ENCODE results near the gene THBD.

THBD gene

GRCh38 chr20:23079016-23079351 lies 29.5 kb upstream of the THBD start:
- DNase-seq (ENCODE audit: insufficient read length, low spot score), result no peak
- FAIRE-seq, result no peak
- TF ChIP-seq POLR2A (IDR thresholded peaks at IDR 0.05; ENCODE audit: low read depth, low read length), result no peak

GRCh38 chr20:23078351-23079015 lies 29.0 kb upstream of the THBD start:
- FAIRE-seq, result no peak
- TF ChIP-seq POLR2A (IDR thresholded peaks at IDR 0.05; ENCODE audit: low read depth, low read length), result no peak
- DNase-seq (ENCODE audit: insufficient read length, low spot score), result no peak

GRCh38 chr20:23077277-23077676 lies 27.8 kb upstream of the THBD start:
- no peak for TF ChIP-seq POLR2A (IDR thresholded peaks at IDR 0.05; ENCODE audit: low read depth, low read length)
- FAIRE-seq, result no peak
- DNase-seq (ENCODE audit: insufficient read length, low spot score), result no peak

DNA sequence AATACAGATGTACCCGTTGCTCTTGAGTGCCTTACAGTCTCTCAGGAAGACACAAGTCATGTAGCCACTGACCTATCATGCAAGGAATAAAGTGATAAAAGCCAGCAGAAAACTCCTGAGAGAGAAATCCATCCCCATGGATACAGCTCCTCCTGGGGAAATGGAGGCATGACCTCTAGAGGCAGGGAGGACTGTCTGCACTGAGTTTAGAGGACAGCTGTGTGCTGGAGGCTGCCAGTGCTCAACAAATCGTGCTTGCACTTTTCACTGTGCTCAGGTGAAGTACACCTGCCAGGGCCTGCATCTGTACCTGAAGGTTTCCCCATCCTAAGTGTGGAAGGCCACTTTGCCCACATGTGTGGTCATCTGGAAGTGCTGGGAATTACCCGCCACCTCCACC lies 24.6 kb upstream of the THBD start:
- DNase-seq (ENCODE audit: insufficient read length, low spot score) (no peak), FAIRE-seq (no peak)
- no peak for TF ChIP-seq POLR2A (IDR thresholded peaks at IDR 0.05; ENCODE audit: low read depth, low read length)

- DNase-seq (ENCODE audit: insufficient read length, low spot score) (no peak), FAIRE-seq (no peak)
- TF ChIP-seq POLR2A (IDR thresholded peaks at IDR 0.05; ENCODE audit: low read depth, low read length), result no peak
Measured at GRCh38 chr20:23072892-23073586, 23.6 kb upstream of the THBD start.

- FAIRE-seq (no peak), DNase-seq (ENCODE audit: insufficient read length, low spot score) (no peak)
- TF ChIP-seq POLR2A (IDR thresholded peaks at IDR 0.05; ENCODE audit: low read depth, low read length), result no peak
Measured at GRCh38 chr20:23071996-23072395, 22.5 kb upstream of the THBD start.

GRCh38 chr20:23071398-23071797 lies 21.9 kb upstream of the THBD start:
- FAIRE-seq (no peak), DNase-seq (ENCODE audit: insufficient read length, low spot score) (no peak)
- no peak for TF ChIP-seq POLR2A (IDR thresholded peaks at IDR 0.05; ENCODE audit: low read depth, low read length)

GRCh38 chr20:23069108-23069507 lies 19.6 kb upstream of the THBD start:
- TF ChIP-seq POLR2A (IDR thresholded peaks at IDR 0.05; ENCODE audit: low read depth, low read length), result no peak
- FAIRE-seq (no peak), DNase-seq (ENCODE audit: insufficient read length, low spot score) (no peak)

DNA sequence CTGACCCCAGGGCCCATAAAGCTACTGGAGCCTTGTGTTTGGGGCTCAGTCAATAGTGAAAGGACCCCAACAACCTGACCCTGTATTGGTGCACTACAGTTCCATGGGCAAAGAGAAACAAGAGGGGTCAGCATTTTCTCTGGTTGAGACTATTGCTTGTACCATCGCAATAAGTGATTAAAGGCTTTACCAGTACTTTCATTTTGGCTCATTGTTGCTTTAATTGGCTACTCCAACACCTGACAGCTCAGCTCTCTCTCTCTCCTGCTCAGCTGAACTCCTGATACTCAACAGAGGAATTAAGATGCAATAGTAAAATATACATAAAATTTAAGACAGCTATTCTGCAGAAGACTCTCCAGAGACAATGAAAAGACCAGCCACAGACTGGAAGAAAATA lies 18.8 kb upstream of the THBD start:
- FAIRE-seq, result no peak
- no peak for DNase-seq (ENCODE audit: insufficient read length, low spot score)
- TF ChIP-seq POLR2A (IDR thresholded peaks at IDR 0.05; ENCODE audit: low read depth, low read length), result no peak

DNA sequence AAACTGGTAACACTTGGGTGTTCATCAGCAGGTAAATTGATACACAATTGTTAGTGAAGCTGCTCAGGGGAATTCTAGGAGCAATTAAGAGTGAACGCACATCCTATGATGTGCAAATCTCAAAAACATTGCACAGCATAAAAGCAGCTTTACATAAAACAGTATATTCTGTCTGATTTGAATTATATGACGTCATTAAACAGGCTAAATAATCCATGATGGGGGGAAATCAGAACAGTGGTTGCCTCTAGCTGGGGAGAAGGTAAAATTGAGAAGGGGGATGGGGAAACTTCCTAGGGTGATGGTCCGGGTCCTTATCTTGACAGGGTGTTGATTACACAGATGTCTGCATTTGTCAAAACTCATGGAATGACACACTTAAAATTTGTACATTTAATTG lies 17.3 kb upstream of the THBD start:
- DNase-seq (ENCODE audit: insufficient read length, low spot score) (no peak), FAIRE-seq (no peak)
- no peak for TF ChIP-seq POLR2A (IDR thresholded peaks at IDR 0.05; ENCODE audit: low read depth, low read length)

DNA sequence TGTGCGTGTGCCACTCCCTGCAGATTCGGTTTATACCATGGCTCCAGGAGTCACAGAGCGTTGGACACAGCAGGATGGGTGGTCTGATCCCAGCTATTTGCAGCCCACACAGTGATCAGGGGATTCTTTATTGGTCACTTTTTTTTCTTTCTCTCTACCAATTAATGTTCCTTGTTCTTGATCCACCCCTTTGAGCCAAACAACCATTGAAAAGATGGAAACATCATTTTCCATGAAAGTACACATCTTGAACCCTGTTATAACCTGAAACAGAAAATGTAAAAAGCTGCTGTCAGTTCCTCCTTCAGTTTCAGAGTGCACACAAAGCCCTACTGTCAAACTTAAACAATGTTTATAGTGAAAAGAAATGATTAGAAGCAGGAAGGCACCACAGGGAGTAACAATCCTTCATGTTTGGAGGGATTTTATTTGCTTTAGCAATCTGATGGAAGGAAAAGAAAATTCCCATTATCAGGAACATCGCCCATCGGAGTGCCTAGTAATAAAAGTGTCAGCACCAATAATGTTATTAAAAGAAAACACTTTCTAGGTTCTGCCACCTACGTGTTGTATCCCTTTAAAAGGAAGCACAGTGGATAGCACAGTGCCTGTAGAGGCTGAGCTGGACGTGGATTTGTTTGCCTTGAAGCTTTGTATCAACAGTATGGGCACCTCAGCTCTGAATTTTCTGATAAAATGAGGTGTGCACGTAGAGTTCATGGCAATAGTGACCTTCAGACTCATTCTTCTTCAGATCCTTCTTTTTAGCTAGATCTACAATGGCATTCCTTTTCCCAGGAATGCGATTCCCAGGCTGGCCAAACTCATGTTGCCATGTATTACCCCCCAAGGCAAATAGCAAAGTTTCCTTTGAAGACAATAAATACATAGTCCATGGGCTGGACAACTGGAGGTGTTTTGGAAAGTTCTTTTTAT lies 16.1 kb upstream of the THBD start:
- FAIRE-seq (no peak), DNase-seq (ENCODE audit: insufficient read length, low spot score) (no peak)
- no peak for TF ChIP-seq POLR2A (IDR thresholded peaks at IDR 0.05; ENCODE audit: low read depth, low read length)

DNA sequence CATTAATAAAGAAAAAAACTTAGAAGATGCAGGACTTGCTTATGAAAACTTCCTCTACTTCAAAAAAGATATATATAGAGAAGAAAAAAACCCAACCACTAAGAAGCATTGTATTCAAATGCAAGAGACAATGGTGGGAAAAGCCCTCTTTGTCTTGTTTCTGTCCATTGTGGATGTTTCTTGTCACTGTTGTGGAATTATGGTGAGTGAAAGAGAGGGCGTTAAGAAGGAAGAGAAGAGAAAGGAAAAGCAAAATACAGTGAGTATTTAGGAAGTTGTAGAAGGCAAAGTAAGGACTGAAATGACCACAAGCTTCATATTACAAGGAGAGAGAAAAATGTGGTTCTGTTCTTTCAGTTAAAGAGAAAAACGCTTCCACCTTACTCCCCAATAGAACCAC lies 14.1 kb upstream of the THBD start:
- no peak for TF ChIP-seq POLR2A (IDR thresholded peaks at IDR 0.05; ENCODE audit: low read depth, low read length)
- FAIRE-seq, result no peak
- DNase-seq (ENCODE audit: insufficient read length, low spot score), result no peak

DNA sequence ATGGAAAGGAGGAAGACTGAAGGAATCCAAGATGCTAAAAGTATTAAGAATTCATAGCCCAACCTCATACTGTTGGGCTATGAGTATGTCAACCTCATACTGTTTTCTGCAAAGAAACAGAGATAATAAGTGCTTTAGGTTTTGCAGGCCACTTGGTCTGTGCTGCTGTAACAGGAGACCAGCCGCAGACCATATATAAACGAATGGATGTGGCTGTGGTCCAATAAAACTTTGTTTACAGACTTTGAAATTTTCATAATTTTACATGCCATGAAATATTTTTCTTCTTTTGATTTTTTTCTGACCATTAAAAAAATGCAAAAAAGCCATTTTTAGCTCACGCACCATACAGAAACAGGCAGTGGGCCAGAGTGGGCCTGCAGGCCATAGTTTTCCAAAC lies 13.7 kb upstream of the THBD start:
- FAIRE-seq (no peak), DNase-seq (ENCODE audit: insufficient read length, low spot score) (no peak)
- TF ChIP-seq POLR2A (IDR thresholded peaks at IDR 0.05; ENCODE audit: low read depth, low read length), result no peak

- no peak for TF ChIP-seq POLR2A (IDR thresholded peaks at IDR 0.05; ENCODE audit: low read depth, low read length)
- DNase-seq (ENCODE audit: insufficient read length, low spot score) (no peak), FAIRE-seq (no peak)
Measured at GRCh38 chr20:23062632-23063031, 13.2 kb upstream of the THBD start.
